HepG2 (cell line): ENCODE data around the gene NT5C. TPM values are rescaled to one million over a fixed set of nuclear protein-coding genes. Genes with fewer than 3 reads are reported as not detected.
A peak's percentile ranks its signal among the peaks of the same experiment; 100 is the strongest.

Experiments
- AGO1 ChIP-seq: fragments of 200-400 bp; formaldehyde crosslinking; IDR thresholded peaks from 2 replicates; pipeline ENCODE4 v1.6.1; 2017; ENCODE audit warnings: mild to moderate bottlenecking, low read depth, low read length, moderate library complexity; ENCODE audit not compliant: poor library complexity, severe bottlenecking
- DPF2 ChIP-seq: sonication (generic); formaldehyde crosslinking; IDR thresholded peaks from 2 replicates; pipeline ENCODE4 v1.4.0; 2020; ENCODE audit warnings: mild to moderate bottlenecking, low read depth, missing genetic modification reagents, borderline replicate concordance
- ISL2 ChIP-seq: sonication (generic); formaldehyde crosslinking; IDR thresholded peaks from 2 replicates; pipeline ENCODE4 v1.5.0; 2020; ENCODE audit warnings: missing genetic modification reagents
- KMT2B ChIP-seq: IDR thresholded peaks from 2 replicates; pipeline ENCODE4 v1.6.1; 2016; ENCODE audit warnings: missing genetic modification reagents, missing compliant biosample characterization
- MAF1 ChIP-seq: sonication (generic); formaldehyde crosslinking; IDR thresholded peaks from 2 replicates; pipeline ENCODE4 v1.5.0; 2020; ENCODE audit warnings: missing genetic modification reagents, borderline replicate concordance
- NR2F1 ChIP-seq, 2 experiments: fragments of 450-650 bp in 1 of 2; formaldehyde crosslinking in 1 of 2; IDR thresholded peaks; 2 replicates each; pipeline versions ENCODE4 v1.5.0 to v1.6.1; 2016 to 2020; ENCODE audit warnings: mild to moderate bottlenecking in 1 of 2, missing compliant biosample characterization in 1 of 2, missing genetic modification reagents in 1 of 2, moderate library complexity in 1 of 2
- PHF20 ChIP-seq: sonication (generic); formaldehyde crosslinking; IDR thresholded peaks from 2 replicates; pipeline ENCODE4 v1.5.0; 2020; ENCODE audit warnings: mild to moderate bottlenecking, missing genetic modification reagents
- XBP1 ChIP-seq: sonication (generic); formaldehyde crosslinking; IDR thresholded peaks from 2 replicates; pipeline ENCODE4 v1.5.0; 2020; ENCODE audit warnings: missing genetic modification reagents
- YEATS2 ChIP-seq: sonication (generic); formaldehyde crosslinking; IDR thresholded peaks from 2 replicates; pipeline ENCODE4 v1.4.0; 2020; ENCODE audit warnings: missing genetic modification reagents, borderline replicate concordance
- ZFY ChIP-seq: sonication (generic); formaldehyde crosslinking; IDR thresholded peaks from 2 replicates; pipeline ENCODE4 v1.4.0; 2020; ENCODE audit warnings: missing genetic modification reagents
- ZMYM4 ChIP-seq: sonication (generic); formaldehyde crosslinking; IDR thresholded peaks from 2 replicates; pipeline ENCODE4 v1.8.1; 2023; ENCODE audit warnings: mild to moderate bottlenecking, missing genetic modification reagents
- ZNF33B ChIP-seq: sonication (generic); formaldehyde crosslinking; IDR thresholded peaks from 2 replicates; pipeline ENCODE4 v1.5.1; 2020; ENCODE audit warnings: mild to moderate bottlenecking, missing genetic modification reagents
- ZNF607 ChIP-seq: sonication (generic); formaldehyde crosslinking; IDR thresholded peaks from 2 replicates; pipeline ENCODE4 v1.5.1; 2020; ENCODE audit warnings: missing genetic modification reagents, mild to moderate bottlenecking, borderline replicate concordance
- ZNF770 ChIP-seq: sonication (generic); formaldehyde crosslinking; IDR thresholded peaks from 2 replicates; pipeline ENCODE4 v1.5.0; 2020; ENCODE audit warnings: mild to moderate bottlenecking, missing genetic modification reagents
- ZNF792 ChIP-seq: IDR thresholded peaks from 2 replicates; pipeline ENCODE4 v1.6.1; 2016
- polyA plus RNA-seq, 8 experiments: library from polyadenylated mRNA; depleted of rRNA in 3 of 8; stranded (reverse) in 7 of 8; unstranded in 1 of 8; fragments of >200 nt; fragmentation: Illumina TruSeq in 4 of 8; extraction: Trizol in 4 of 8; gene quantifications; 2 replicates each; pipeline versions ENCODE4 v1.2.1 to v1.2.3, GENCODE V29; 2011 to 2016; ENCODE audit warnings: low read depth in 4 of 8, missing spikeins in 1 of 8, mixed read lengths in 1 of 8; ENCODE audit not compliant: insufficient read depth in 1 of 8
- total RNA-seq, 5 experiments: library from RNA; depleted of rRNA; stranded (reverse); fragments of >200 nt; fragmentation: Illumina TruSeq; extraction: Trizol; gene quantifications; 2 replicates each; pipeline ENCODE4 v1.2.3, GENCODE V29; 2016; ENCODE audit warnings: low read depth in 1 of 5
- TF ChIP-seq, protein P1 (sequence below), 2 experiments: sonication (generic) in 1 of 2; formaldehyde crosslinking in 1 of 2; IDR thresholded peaks; 2 replicates each; pipeline versions ENCODE4 v1.4.0 to v1.6.1; 2018 to 2020; ENCODE audit warnings: missing genetic modification reagents in 2 of 2, borderline replicate concordance in 1 of 2, low read depth in 1 of 2, mild to moderate bottlenecking in 1 of 2, missing biosample characterization in 1 of 2
- TF ChIP-seq, protein P2 (sequence below): sonication (generic); formaldehyde crosslinking; IDR thresholded peaks from 2 replicates; pipeline ENCODE4 v1.4.0; 2020; ENCODE audit warnings: mild to moderate bottlenecking, missing genetic modification reagents
- TF ChIP-seq, protein P3 (sequence below): sonication (generic); formaldehyde crosslinking; IDR thresholded peaks from 2 replicates; pipeline ENCODE4 v1.5.1; 2020; ENCODE audit warnings: missing genetic modification reagents, mild to moderate bottlenecking, borderline replicate concordance
- TF ChIP-seq, protein P4 (sequence below): sonication (generic); formaldehyde crosslinking; IDR thresholded peaks from 2 replicates; pipeline ENCODE4 v1.5.0; 2020; ENCODE audit warnings: missing genetic modification reagents, mild to moderate bottlenecking, borderline replicate concordance

Gene NT5C
- total and polyA plus RNA-seq, 2 of the 13 experiments (the other 11 are each of a cell fraction or from before 2014, with no cell fraction given) = 42.8 to 48.6 TPM

DNA sequence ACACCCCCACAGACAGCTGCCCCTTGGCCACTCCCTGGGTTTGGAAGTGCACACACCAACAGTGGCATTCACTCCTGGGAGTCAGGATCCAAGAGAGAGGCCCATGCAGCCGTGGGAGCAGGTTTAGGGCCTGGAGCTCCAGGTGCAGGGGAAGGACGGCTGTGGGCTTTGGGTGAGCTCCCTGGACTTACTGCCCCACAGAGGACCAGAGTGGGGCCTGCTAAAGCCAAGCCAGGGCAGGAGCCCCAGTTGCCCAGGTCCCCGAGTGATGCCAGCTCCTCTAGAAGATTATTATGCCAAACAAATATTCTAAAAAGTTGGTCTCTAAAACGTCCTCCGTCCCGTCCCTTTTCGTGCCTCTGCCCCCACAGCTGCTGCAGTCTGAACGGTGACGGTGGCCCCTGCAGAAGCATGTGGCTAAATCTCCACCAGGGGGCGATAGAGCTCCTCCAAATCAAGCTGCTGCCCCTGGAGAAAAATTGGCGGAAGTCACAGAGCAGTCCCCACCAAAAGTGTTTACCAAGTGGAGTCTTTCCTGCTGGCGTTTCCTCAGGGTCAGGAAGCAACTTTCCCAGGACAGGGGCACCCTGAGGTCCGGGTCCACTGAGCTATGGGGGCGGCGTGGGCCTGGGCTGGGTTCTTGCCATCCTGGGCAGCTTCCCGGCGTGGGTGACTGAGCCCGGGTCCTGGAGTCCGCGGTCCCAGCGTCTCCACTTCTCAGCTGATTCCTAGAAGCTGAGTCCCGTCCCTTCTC lies 17.6 kb downstream of the NT5C start (continued):
- TF ChIP-seq, protein P1, sequence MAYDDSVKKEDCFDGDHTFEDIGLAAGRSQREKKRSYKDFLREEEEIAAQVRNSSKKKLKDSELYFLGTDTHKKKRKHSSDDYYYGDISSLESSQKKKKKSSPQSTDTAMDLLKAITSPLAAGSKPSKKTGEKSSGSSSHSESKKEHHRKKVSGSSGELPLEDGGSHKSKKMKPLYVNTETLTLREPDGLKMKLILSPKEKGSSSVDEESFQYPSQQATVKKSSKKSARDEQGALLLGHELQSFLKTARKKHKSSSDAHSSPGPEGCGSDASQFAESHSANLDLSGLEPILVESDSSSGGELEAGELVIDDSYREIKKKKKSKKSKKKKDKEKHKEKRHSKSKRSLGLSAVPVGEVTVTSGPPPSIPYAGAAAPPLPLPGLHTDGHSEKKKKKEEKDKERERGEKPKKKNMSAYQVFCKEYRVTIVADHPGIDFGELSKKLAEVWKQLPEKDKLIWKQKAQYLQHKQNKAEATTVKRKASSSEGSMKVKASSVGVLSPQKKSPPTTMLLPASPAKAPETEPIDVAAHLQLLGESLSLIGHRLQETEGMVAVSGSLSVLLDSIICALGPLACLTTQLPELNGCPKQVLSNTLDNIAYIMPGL (CRISPR knock-in tag; IDR thresholded peaks at IDR 0.05; ENCODE audit: borderline replicate concordance in 1 of 2, low read depth in 1 of 2) = peak; percentile 87 to 88; a peak in 3 of 4 replicates
- TF ChIP-seq XBP1 (CRISPR knock-in tag) = no peak
- no peak for TF ChIP-seq PHF20 (CRISPR knock-in tag)
- no peak; the same call in 1 of the 2 replicates for TF ChIP-seq ZNF770 (CRISPR knock-in tag)
- TF ChIP-seq AGO1 = peak; percentile 27
- TF ChIP-seq, protein P2, sequence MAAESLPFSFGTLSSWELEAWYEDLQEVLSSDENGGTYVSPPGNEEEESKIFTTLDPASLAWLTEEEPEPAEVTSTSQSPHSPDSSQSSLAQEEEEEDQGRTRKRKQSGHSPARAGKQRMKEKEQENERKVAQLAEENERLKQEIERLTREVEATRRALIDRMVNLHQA = no peak
- peak; percentile 34 for TF ChIP-seq ZFY (CRISPR knock-in tag)
- peak; percentile 55; the same call in 1 of the 2 replicates for TF ChIP-seq ZNF607 (CRISPR knock-in tag)
- TF ChIP-seq, protein P3, sequence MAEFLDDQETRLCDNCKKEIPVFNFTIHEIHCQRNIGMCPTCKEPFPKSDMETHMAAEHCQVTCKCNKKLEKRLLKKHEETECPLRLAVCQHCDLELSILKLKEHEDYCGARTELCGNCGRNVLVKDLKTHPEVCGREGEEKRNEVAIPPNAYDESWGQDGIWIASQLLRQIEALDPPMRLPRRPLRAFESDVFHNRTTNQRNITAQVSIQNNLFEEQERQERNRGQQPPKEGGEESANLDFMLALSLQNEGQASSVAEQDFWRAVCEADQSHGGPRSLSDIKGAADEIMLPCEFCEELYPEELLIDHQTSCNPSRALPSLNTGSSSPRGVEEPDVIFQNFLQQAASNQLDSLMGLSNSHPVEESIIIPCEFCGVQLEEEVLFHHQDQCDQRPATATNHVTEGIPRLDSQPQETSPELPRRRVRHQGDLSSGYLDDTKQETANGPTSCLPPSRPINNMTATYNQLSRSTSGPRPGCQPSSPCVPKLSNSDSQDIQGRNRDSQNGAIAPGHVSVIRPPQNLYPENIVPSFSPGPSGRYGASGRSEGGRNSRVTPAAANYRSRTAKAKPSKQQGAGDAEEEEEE (CRISPR knock-in tag) = peak; percentile 43; the same call in 1 of the 2 replicates
- no peak for TF ChIP-seq MAF1
- no peak for TF ChIP-seq NR2F1 (CRISPR knock-in tag; IDR thresholded peaks at IDR 0.05)
- TF ChIP-seq DPF2 (CRISPR knock-in tag) = no peak
- TF ChIP-seq, protein P4, sequence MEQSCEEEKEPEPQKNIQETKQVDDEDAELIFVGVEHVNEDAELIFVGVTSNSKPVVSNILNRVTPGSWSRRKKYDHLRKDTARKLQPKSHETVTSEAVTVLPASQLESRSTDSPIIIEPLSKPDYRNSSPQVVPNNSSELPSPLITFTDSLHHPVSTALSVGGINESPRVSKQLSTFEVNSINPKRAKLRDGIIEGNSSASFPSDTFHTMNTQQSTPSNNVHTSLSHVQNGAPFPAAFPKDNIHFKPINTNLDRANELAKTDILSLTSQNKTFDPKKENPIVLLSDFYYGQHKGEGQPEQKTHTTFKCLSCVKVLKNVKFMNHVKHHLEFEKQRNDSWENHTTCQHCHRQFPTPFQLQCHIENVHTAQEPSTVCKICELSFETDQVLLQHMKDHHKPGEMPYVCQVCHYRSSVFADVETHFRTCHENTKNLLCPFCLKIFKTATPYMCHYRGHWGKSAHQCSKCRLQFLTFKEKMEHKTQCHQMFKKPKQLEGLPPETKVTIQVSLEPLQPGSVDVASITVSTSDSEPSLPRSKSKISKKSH (CRISPR knock-in tag) = peak; percentile 66
- no peak for TF ChIP-seq ZNF792 (CRISPR knock-in tag)
- no peak for TF ChIP-seq ZMYM4 (CRISPR knock-in tag)
- 0 out of 2 replicates have a peak, but pooled peaks have one; percentile 40 for TF ChIP-seq KMT2B (CRISPR knock-in tag)
- no peak for TF ChIP-seq ZNF33B (CRISPR knock-in tag)
- peak; percentile 77; the same call in 1 of the 2 replicates for TF ChIP-seq YEATS2 (CRISPR knock-in tag)
- 0 out of 2 replicates have a peak, but pooled peaks have one; percentile 39 for TF ChIP-seq ISL2 (CRISPR knock-in tag)
